Omental fat pad (tissue), 4 donors: ENCODE data around the gene CAPNS1. TPM values are rescaled to one million over a fixed set of nuclear protein-coding genes. Genes with fewer than 3 reads are reported as not detected.

ENCODE experiments used
- ATAC-seq: fragments of 150-250 bp; one replicate; pipeline ENCODE4 v1.9.1; 2016; ENCODE audit warnings: mild to moderate bottlenecking, moderate library complexity; ENCODE audit not compliant: low FRiP score
- DNase-seq: peaks from one replicate; pipeline ENCODE4 v3.0.0-alpha.2; 2019; ENCODE audit warnings: low spot score
- total RNA-seq, 4 donors: library from RNA; depleted of rRNA; stranded (reverse); fragments of >200 nt; gene quantifications; one replicate each; pipeline ENCODE4 v1.1.0, GENCODE V29; 2016
- TF ChIP-seq, protein P1 (sequence below), 3 donors: fragments of 450-650 bp; IDR thresholded peaks; one replicate each; pipeline ENCODE4 v1.5.1; 2016 to 2017; ENCODE audit warnings: antibody characterized with exemption in 3 of 3, mild to moderate bottlenecking in 3 of 3, moderate library complexity in 2 of 3

The CAPNS1 gene
- total RNA-seq, 4 donors from 2014 or later: 211 to 263 (median 246) TPM

DNA sequence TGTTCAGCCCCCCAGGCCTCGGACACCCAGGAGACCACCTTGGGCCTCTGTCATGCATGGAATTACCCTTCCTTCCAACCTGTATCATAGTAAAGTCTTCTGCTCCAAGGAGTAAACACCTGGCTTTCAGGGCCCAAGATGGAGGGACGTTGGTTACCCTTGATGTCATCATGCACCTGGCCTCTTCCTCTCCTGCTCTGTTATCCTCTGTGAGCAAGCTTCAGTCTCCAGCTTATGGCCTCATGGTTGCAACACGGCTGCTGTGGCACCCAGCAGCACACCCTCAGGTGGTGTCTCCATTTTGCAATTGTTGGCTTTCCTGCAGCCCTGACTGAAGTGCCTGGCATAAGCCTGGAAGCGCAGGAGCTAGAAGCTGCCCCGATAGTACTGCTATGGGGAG is 32.9 kb upstream of the CAPNS1 start:
- ATAC-seq (no peak), DNase-seq (no peak)
- TF ChIP-seq, protein P1, sequence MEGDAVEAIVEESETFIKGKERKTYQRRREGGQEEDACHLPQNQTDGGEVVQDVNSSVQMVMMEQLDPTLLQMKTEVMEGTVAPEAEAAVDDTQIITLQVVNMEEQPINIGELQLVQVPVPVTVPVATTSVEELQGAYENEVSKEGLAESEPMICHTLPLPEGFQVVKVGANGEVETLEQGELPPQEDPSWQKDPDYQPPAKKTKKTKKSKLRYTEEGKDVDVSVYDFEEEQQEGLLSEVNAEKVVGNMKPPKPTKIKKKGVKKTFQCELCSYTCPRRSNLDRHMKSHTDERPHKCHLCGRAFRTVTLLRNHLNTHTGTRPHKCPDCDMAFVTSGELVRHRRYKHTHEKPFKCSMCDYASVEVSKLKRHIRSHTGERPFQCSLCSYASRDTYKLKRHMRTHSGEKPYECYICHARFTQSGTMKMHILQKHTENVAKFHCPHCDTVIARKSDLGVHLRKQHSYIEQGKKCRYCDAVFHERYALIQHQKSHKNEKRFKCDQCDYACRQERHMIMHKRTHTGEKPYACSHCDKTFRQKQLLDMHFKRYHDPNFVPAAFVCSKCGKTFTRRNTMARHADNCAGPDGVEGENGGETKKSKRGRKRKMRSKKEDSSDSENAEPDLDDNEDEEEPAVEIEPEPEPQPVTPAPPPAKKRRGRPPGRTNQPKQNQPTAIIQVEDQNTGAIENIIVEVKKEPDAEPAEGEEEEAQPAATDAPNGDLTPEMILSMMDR (IDR thresholded peaks at IDR 0.05): no peak

DNA sequence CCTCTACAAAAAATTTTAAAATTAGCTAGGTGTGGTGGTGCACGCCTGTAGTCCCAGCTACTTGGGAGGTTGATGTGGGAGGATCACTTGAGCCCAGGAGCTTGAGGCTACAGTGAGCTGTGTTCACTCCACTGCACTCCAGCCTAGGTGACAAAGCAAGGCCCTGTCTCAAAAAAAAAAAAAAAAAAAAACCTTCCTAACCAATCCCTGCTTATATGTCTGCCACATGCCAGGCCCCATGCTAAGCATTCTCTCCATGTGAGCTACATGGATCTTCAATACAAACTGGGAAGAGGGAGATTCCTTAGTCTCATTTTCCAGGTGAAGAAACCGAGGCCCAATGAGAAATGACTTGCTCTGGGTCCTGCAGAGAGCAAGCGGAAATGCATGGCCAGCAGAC is 31.2 kb upstream of the CAPNS1 start:
- TF ChIP-seq, protein P1 (IDR thresholded peaks at IDR 0.05): no peak
- DNase-seq (no peak), ATAC-seq (no peak)

DNA sequence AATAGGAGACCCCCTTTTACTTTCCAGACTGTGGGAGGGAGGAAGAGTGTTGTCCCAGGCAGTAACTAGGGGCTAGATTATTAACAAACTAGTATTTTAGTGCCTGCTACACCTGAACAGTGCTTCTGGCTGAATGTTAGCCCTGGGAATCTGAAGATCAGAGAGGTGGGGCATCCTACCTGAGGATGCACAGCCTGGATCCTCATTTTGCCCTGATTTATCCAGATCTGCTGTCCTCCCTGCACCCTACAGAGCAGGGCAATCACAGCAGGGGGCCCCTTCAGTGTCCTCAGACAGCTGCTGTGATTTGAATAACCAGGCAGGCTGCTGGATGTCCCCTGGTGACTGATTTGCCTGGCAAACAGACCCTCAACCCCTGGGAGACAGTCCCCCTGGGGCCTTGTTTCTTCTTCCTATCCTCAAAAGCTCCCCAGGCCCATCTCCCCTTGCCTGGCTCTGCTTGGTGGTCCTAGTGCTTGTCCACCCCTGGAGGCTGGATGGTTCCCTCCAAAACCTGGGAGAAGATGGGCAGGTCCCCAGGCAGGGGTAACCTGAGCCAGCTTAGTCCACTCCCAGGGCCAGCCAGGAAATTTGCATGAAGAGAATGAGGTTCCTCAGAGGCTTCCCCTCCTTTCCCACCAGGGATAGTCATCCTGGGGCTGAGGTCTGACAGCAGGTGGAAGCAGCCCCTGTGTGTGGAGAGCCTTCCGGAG is 29.2 kb upstream of the CAPNS1 start, which contains the start of gene OVOL3:
OVOL3 (plus strand) TSS at position 657 of the 713 bp plus-strand sequence. CDS start 60 bp downstream, outside the sequence.
- DNase-seq: no peak

GRCh38 chr19:36111200-36111539 is 28.7 kb upstream of the CAPNS1 start:
- no peak for ATAC-seq
- DNase-seq: no peak
- TF ChIP-seq, protein P1 (IDR thresholded peaks at IDR 0.05): no peak

More for the DNA sequence above, 29.2 kb upstream of the CAPNS1 start, which contains the start of gene OVOL3:
- TF ChIP-seq, protein P1 (IDR thresholded peaks at IDR 0.05): no peak
- no peak for ATAC-seq

DNA sequence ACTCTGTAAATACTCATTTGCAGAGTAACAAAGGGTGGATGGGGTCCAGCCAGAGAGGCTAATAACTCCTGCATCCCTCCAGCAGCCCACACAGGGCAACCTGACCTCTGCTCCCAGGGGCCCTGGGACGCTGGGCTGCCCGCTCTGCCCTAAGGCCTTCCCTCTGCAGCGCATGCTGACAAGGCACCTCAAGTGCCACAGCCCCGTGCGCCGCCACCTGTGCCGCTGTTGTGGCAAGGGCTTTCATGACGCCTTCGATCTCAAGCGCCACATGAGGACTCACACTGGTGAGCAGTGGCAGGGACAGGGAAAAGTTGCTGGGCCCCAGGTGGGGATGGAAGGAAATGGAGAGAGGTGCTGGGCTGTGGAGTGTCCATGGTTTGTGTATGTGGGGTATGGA is 27.2 kb upstream of the CAPNS1 start:
- DNase-seq: no peak
- TF ChIP-seq, protein P1 (IDR thresholded peaks at IDR 0.05): no peak
- ATAC-seq: no peak

GRCh38 chr19:36113425-36113824 is 26.4 kb upstream of the CAPNS1 start:
- TF ChIP-seq, protein P1 (IDR thresholded peaks at IDR 0.05): no peak
- DNase-seq (no peak), ATAC-seq (no peak)
